Epithelial cell of proximal tubule (primary cell): ENCODE data around the gene HIPK3. TPM values are rescaled to one million over a fixed set of nuclear protein-coding genes. Genes with fewer than 3 reads are reported as not detected.

Source experiments
- DNase-seq: peaks from one replicate; pipeline ENCODE4 v3.0.0-alpha.2; 2011; ENCODE audit warnings: low read depth
- H3K4me3 ChIP-seq: 2 replicates; pipeline ENCODE4 v1.5.1; 2011; ENCODE audit warnings: low read depth, mild to moderate bottlenecking, low read length
- total RNA-seq: library from RNA; depleted of rRNA; stranded (reverse); fragments of >200 nt; gene quantifications from 2 replicates; pipeline ENCODE4 v1.2.3, GENCODE V29; 2015
- TF ChIP-seq, protein P1 (sequence below): conservative IDR thresholded peaks from 2 replicates; pipeline ENCODE4 v1.5.1; 2012; ENCODE audit warnings: low read depth, mild to moderate bottlenecking, low read length

The HIPK3 gene
- total RNA-seq, 1 donor from 2014 or later, result 26.9 TPM

- H3K4me3 ChIP-seq, result no peak overlapping the region
- DNase-seq, result no peak
- TF ChIP-seq, protein P1, sequence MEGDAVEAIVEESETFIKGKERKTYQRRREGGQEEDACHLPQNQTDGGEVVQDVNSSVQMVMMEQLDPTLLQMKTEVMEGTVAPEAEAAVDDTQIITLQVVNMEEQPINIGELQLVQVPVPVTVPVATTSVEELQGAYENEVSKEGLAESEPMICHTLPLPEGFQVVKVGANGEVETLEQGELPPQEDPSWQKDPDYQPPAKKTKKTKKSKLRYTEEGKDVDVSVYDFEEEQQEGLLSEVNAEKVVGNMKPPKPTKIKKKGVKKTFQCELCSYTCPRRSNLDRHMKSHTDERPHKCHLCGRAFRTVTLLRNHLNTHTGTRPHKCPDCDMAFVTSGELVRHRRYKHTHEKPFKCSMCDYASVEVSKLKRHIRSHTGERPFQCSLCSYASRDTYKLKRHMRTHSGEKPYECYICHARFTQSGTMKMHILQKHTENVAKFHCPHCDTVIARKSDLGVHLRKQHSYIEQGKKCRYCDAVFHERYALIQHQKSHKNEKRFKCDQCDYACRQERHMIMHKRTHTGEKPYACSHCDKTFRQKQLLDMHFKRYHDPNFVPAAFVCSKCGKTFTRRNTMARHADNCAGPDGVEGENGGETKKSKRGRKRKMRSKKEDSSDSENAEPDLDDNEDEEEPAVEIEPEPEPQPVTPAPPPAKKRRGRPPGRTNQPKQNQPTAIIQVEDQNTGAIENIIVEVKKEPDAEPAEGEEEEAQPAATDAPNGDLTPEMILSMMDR, result no peak
Measured at GRCh38 chr11:33389635-33390034, 132.5 kb downstream of the HIPK3 start.

DNA sequence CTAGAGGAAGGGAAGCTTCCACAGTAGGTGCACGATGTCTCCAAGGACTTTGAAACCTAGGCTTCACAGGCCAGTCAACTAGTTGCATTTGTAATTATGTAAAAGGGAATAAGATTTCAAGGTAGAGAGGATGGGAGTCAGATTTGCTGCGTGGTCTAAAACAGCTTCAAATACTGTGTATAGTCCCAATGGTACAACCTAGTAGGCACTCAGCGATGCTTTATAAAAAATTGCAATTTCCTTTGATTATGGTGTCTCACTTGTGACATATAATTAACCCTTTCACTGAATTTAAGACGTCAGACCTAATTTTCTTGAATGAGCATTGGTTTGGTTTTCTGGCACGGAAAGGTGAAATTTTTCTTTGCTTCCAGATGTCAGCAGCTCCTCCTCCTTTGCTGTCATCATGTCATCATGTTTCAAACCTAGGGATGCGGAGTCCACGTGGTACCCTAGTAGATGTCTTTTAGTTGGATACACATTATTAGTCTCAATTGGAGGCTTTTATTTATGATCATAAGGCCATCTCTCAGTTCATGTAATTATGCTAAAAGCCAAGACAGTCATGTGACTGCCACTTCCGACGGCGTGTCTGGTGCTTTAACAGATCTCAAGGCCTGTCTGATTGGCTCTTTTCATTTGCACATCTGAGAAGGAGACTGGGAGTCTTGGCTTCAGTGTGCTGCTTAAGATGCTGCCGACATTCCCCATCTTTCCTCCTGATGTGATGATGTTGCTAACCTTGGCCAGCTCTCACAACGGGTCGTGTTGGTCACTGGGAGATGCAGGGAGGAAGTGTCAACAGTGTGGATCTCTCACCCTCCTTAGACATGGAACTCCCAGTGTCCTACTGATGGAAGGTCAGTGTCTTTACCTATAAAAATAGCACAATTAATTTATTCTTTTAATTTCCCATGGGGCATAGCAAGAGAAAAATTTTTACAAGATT, 134.0 kb downstream of the HIPK3 start:
- DNase-seq, result no peak
- H3K4me3 ChIP-seq, result no peak overlapping the region
- TF ChIP-seq, protein P1, result no peak

- TF ChIP-seq, protein P1, result no peak
- no peak overlapping the region for H3K4me3 ChIP-seq
- no peak for DNase-seq
Measured at GRCh38 chr11:33391893-33392251, 134.7 kb downstream of the HIPK3 start.

- TF ChIP-seq, protein P1, result no peak
- no peak for DNase-seq
- H3K4me3 ChIP-seq, result no peak overlapping the region
Measured at GRCh38 chr11:33394431-33395109, 137.4 kb downstream of the HIPK3 start.

DNA sequence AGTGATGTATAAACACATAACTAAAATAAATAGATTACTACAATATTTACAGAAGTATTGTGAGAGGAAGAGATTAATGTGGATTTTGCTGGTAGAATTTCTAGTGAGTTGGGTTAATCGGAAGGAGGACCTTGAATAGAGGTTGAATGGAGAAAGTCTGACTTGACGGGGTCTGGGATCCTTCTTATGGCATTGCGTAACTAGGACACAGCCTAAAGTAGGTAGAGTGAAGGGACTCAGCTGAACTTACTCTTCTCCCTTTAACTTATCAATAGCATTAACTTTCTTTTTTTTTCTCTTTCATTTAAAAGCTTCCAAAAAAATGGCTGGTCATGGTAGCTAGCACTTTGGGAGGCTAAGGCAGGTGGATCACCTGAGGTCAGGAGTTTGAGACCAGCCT, 139.2 kb downstream of the HIPK3 start:
- no peak overlapping the region for H3K4me3 ChIP-seq
- DNase-seq, result no peak
- TF ChIP-seq, protein P1, result no peak

DNA sequence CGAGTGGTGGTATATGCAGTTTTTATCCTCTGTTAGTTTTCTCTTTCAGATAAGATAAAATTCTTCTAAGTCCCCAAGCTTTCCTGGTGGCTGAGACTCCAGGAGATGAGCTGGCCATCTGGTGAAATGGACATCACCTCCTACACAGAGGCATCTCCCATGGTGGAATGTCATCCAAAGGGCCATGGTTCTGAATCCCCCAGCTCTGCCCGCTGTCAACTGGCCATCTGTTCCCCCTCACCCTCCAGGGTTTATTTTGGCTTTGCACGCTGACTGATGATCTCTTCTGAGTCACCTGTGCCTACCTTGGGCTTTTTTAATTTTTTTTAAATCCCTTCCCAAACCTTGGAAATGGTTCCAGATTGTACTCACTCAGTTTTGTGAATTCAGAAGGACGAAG, 142.2 kb downstream of the HIPK3 start:
- no peak for DNase-seq
- TF ChIP-seq, protein P1, result no peak
- H3K4me3 ChIP-seq, result no peak overlapping the region
